HK-2 (cell line): ENCODE data around the gene TSPAN31.

Experiments used
- DNase-seq: peaks from one replicate; pipeline ENCODE4 v3.0.0-alpha.2; 2018; ENCODE audit not compliant: unreplicated experiment

The TSPAN31 gene

DNA sequence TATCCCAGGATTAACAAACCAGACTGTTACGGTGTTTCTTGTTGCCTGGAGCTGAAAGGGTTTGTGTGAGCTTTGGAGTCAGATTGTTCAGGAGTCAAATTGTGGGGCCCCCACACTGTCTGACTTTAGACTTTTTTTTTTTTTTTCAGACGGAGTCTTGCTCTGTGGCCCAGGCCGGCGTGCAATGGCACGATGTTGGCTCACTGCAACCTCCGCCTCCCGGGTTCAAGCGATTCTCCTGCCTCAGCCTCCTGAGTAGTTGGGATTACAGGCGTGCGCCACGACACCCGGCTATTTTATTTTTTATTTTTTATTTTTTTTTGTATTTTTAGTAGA lies 38.6 kb downstream of the TSPAN31 start:
- no peak for DNase-seq

DNA sequence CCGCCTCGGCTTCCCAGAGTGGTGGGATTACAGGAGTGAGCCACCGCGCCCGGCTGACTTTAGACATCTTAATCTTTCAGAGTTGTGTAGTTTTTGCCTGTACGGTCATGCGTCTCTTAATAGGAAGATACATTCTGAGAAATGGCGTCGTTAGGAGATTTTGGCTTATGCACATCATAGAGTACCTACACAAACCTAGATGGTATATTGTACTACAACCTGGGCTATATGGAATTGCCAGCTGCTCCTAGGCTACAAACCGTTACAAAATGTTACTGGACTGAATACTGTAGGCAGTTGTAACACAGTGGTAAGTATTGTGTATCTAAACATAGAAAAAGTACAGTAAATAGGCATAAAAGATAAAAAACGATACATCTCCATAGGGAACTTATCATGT lies 39.0 kb downstream of the TSPAN31 start:
- DNase-seq = no peak

DNA sequence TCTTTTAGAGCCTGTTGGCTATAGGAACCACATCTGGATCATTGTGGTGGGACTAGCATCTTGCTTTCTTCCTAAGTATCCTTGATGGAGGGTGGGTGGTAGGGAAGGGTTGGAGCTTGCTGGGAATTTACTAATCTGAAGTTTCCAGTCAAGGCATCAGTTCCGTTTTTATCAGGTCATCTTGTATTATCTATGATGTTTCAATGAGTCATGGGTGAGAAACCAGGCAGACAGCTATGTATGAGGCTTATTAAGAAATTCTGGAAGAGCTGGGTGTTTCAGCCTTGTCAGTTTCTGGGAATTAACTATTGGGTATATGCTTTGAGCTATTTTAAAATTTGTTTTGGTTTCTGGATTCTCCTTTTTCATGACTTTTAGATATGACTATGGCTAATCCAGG lies 49.1 kb downstream of the TSPAN31 start:
- no peak for DNase-seq

DNA sequence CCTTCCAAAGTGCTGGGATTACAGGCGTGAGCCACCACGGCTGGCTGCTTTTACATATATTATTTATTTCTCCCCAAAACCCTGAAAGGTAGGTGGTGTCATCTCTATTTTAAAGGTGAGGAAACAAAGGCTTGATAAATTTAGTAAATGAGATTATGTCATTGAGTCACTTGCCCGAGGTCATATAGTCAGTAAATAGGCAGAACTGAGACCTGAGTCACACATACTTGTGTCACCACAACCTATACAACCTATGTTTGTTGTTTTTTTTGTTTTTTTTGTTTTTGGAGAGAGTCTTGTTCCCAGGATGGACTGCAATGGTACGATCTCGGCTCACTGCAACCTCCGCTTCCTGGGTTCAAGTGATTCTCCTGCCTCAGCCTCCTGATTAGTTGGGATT lies 50.5 kb downstream of the TSPAN31 start:
- no peak for DNase-seq

DNA sequence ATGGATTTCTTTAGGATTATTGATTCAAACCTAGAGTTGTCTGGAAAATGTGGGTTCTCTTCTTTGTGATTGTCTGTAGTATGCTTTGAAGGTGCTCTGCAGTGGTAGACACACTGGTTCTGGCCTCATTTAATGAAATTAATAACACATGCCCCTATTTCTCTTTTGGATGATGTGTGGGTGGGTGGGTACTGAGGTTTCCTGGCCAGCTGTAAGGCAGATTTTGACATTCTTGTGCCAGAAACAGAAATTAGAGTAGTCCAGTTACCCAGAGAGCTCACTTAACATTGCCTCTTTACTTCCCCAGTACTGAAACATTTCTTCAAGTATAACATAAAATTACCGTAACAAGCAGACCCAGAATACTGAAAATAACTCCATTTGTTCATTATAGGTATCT lies 52.2 kb downstream of the TSPAN31 start:
- DNase-seq = no peak

DNA sequence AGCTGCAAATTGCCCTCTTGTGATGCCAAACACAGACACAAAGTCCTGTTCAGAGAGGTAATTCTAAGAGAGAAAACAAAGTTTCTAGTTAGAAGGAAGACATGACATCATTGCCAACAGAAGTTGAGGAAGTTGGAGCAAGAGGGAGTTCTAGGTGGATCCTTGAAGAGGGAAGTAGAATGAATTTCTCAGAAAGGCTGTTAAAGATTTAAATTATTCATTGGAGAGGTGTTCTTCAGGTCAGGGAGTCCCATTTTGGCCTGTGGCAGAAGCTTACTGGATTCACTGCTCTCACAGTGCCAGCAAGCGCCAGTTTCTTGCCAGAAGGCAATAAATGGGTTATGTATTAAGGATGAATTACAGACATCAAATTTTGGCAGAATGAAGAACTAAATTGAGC lies 53.1 kb downstream of the TSPAN31 start:
- DNase-seq = no peak
